Common myeloid progenitor, CD34-positive (primary cell): ENCODE results near the gene TECPR2.

ENCODE experiments used
- CTCF ChIA-PET: fragments of 350-600 bp; sonication (Branson Sonifier 250); formaldehyde crosslinking; loops from one replicate; lab custom pipeline; 2021; ENCODE audit warnings: antibody characterized with exemption; lab: Charles Lee
- POLR2A ChIA-PET: fragments of 350-600 bp; sonication (Branson Sonifier 250); formaldehyde crosslinking; loops from one replicate; lab custom pipeline; 2021; ENCODE audit warnings: antibody characterized with exemption; lab: Charles Lee
- DNase-seq, 3 donors: peaks; one replicate each; pipeline versions ENCODE4 v3.0.0 to v3.0.0-alpha.2; 2013
- H3K27ac ChIP-seq, 2 experiments: 1 replicate in 1 of 2; 2 replicates in 1 of 2; pipeline ENCODE4 v1.7.0; 2013; ENCODE audit warnings: inconsistent platforms in 2 of 2, low read length in 2 of 2, mild to moderate bottlenecking in 2 of 2, low read depth in 1 of 2, moderate library complexity in 1 of 2; ENCODE audit not compliant: severe bottlenecking in 2 of 2, insufficient read depth in 1 of 2, poor library complexity in 1 of 2
- H3K27me3 ChIP-seq, 5 experiments: replicated peaks in 2 of 5; 1 replicate in 3 of 5; 2 replicates in 2 of 5; pipeline versions ENCODE4 v1.6.1 to v1.7.0; 2013; ENCODE audit warnings: low read length in 4 of 5, mild to moderate bottlenecking in 2 of 5, moderate library complexity in 2 of 5, inconsistent platforms in 1 of 5; ENCODE audit not compliant: insufficient read depth in 5 of 5, control insufficient read depth in 4 of 5
- H3K36me3 ChIP-seq, 4 experiments: 1 replicate in 2 of 4; 2 replicates in 2 of 4; pipeline versions ENCODE4 v1.6.1 to v1.7.0; 2013; ENCODE audit warnings: low read length in 3 of 4, control low read depth in 1 of 4, mild to moderate bottlenecking in 1 of 4; ENCODE audit not compliant: control insufficient read depth in 4 of 4, insufficient read depth in 4 of 4
- H3K4me1 ChIP-seq, 4 experiments: 1 replicate in 3 of 4; 2 replicates in 1 of 4; pipeline versions ENCODE4 v1.6.1 to v1.7.1; 2013; ENCODE audit warnings: low read length in 3 of 4, mild to moderate bottlenecking in 3 of 4, control low read depth in 1 of 4, inconsistent platforms in 1 of 4, moderate library complexity in 1 of 4; ENCODE audit not compliant: control insufficient read depth in 4 of 4, insufficient read depth in 4 of 4; ENCODE audit errors: control extremely low read depth in 1 of 4
- H3K4me3 ChIP-seq, 7 experiments: 1 replicate in 4 of 7; 2 replicates in 3 of 7; pipeline versions ENCODE4 v1.5.1 to v1.7.0; 2013; ENCODE audit warnings: mild to moderate bottlenecking in 7 of 7, low read length in 6 of 7, moderate library complexity in 6 of 7, inconsistent platforms in 2 of 7, low read depth in 2 of 7, control low read depth in 1 of 7; ENCODE audit not compliant: insufficient read depth in 4 of 7, control insufficient read depth in 1 of 7; ENCODE audit errors: extremely low read depth in 1 of 7
- H3K9me3 ChIP-seq, 5 experiments: 1 replicate in 4 of 5; 2 replicates in 1 of 5; pipeline versions ENCODE4 v1.6.1 to v1.7.1; 2013; ENCODE audit warnings: low read length in 4 of 5, mild to moderate bottlenecking in 2 of 5, inconsistent platforms in 1 of 5, low read depth in 1 of 5, moderate library complexity in 1 of 5; ENCODE audit not compliant: control insufficient read depth in 4 of 5, insufficient read depth in 2 of 5; ENCODE audit errors: control extremely low read depth in 1 of 5
- WGBS: methylation state at CpG from one replicate; pipeline ENCODE4 v1.1.5; 2013; ENCODE audit not compliant: insufficient coverage; 5-methylcytosine and 5-hydroxymethylcytosine counted together

The TECPR2 gene

DNA sequence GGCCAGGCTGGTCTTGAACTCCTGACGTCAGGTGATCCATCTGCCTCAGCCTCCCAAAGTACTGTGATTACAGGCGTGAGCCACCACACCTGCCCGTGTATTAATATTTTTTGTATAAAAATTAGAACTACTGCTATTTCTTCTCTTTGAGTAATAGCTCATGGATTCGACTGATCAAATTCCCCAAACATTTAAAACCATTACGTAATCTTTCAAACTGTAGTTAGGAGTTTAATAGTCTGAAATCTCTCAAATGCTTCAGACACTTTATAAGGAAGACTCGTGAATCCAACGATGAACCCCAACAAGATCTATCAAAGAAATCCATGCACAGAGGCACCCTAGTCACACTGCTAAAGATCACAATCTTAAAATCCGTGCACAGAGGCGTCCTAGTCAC lies 16.1 kb downstream of the TECPR2 start:
- peaks cover 2 to 13% (median 7%) of the 10 kb centered on the region in 4 experiments for H3K36me3 ChIP-seq
- H3K9me3 ChIP-seq, result no peaks in the 10 kb centered on the region
- POLR2A ChIA-PET, result interaction anchor here (0.9 kb wide), 1 partner anchor 16 kb away, joined by 3 read pairs; the partner anchor contains the start of genes CINP and TECPR2
- CTCF ChIA-PET, result interaction anchor here (0.6 kb wide), 1 partner anchor 118 kb away, joined by 3 read pairs; no protein-coding TSS in a partner anchor
- WGBS, result 100% methylated on average over 4 of the region's 9 CpGs
- no peak overlapping the region for H3K27ac ChIP-seq
- no peak overlapping the region for H3K4me3 ChIP-seq
- no peak for DNase-seq
- no peaks in the 10 kb centered on the region for H3K4me1 ChIP-seq
- H3K27me3 ChIP-seq, result no peaks in the 10 kb centered on the region

GRCh38 chr14:102387086-102387485 lies 24.3 kb downstream of the TECPR2 start:
- peaks cover 0 to 4% (median 3%) of the 10 kb centered on the region in 4 experiments for H3K36me3 ChIP-seq
- DNase-seq, result no peak
- POLR2A ChIA-PET, result no interaction called here
- H3K27me3 ChIP-seq, result no peaks in the 10 kb centered on the region
- no peak overlapping the region for H3K4me3 ChIP-seq
- H3K9me3 ChIP-seq, result peaks cover 0 to 1% (median 0%) of the 10 kb centered on the region in 5 experiments
- H3K4me1 ChIP-seq, result no peaks in the 10 kb centered on the region
- H3K27ac ChIP-seq, result no peak overlapping the region
- CTCF ChIA-PET, result no interaction called here

- H3K27ac ChIP-seq, result no peak overlapping the region
- no peaks in the 10 kb centered on the region for H3K4me1 ChIP-seq
- 80% methylated on average over 1 of the region's 2 CpGs for WGBS
- peak overlapping the region in 1 of 7 experiments; percentile 13 for H3K4me3 ChIP-seq
- no peaks in the 10 kb centered on the region for H3K27me3 ChIP-seq
- peaks cover 0 to 4% (median 3%) of the 10 kb centered on the region in 4 experiments for H3K36me3 ChIP-seq
- H3K9me3 ChIP-seq, result peaks cover 0 to 1% (median 0%) of the 10 kb centered on the region in 5 experiments
- ChIA-PET CTCF (interaction anchor here (1.1 kb wide), 1 partner anchor 13 kb away, joined by 3 read pairs; no protein-coding TSS in a partner anchor), POLR2A (no interaction called here)
- peak in 2 of 3 donors; percentile 19 to 33 for DNase-seq
Measured at GRCh38 chr14:102389246-102389645, 26.5 kb downstream of the TECPR2 start.

DNA sequence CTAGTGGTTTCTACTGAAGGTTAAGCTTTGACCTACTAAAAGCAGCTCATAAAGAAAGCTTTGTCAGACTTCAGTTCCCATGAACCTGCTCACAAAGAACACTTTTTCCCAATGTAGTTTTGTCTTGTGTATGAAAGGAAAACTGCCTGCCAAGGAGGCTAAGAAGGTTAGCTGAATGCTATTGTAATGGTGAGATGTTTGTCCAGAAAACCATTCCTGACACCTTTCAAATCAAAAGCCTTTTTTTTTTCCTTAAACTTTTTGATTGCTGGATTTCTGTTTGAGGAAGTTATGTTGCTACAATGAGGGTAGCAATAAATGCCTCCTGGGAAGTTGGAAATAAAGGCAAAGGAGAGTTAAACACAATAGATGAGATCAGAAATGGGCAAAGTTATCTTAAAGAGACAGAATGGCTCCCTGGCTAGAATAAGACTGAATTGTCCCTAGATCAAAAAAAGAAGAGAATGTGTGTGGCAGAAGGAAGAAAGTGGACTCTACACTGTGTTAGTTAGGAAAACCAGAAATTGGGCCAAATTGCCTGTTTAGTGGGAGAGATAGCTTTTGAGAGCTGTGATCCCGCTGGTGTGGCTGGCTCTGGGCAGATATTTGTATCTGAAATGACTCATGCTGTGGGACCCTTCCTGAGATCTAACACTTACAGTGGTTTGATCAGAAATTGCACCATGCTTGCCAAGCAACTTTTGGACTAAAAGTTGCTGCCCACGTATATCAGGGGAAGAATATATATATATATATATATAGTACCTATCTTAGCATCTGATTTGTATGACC lies 27.5 kb downstream of the TECPR2 start:
- no CpG with 5 or more reads among the region's 2 CpGs for WGBS
- DNase-seq, result no peak
- Histone ChIP-seq H3K36me3 (peaks cover 0 to 4% (median 3%) of the 10 kb centered on the region in 4 experiments), H3K4me1 (no peaks in the 10 kb centered on the region), H3K4me3 (no peak overlapping the region), H3K27ac (no peak overlapping the region), H3K27me3 (no peaks in the 10 kb centered on the region), H3K9me3 (peaks cover 0 to 1% (median 0%) of the 10 kb centered on the region in 5 experiments)
- ChIA-PET POLR2A (no interaction called here), CTCF (interaction anchor here (0.7 kb wide), 1 partner anchor 20 kb away, joined by 3 read pairs; no protein-coding TSS in a partner anchor)

GRCh38 chr14:102392506-102392905 lies 29.8 kb downstream of the TECPR2 start:
- ChIA-PET POLR2A (interaction anchor here (0.5 kb wide), 1 partner anchor 10 kb away, joined by 3 read pairs; no protein-coding TSS in a partner anchor), CTCF (interaction anchor here (0.7 to 1.3 kb wide), 3 partner anchors 15 to 304 kb away, joined by 3 to 4 read pairs (median 3); no protein-coding TSS in a partner anchor)
- 98% methylated on average over 4 of the region's 4 CpGs for WGBS
- no peaks in the 10 kb centered on the region for H3K4me1 ChIP-seq
- H3K9me3 ChIP-seq, result peaks cover 0 to 3% (median 1%) of the 10 kb centered on the region in 5 experiments
- DNase-seq, result no peak
- H3K4me3 ChIP-seq, result no peak overlapping the region
- no peak overlapping the region for H3K27ac ChIP-seq
- H3K36me3 ChIP-seq, result peaks cover 2 to 5% (median 3%) of the 10 kb centered on the region in 4 experiments
- no peaks in the 10 kb centered on the region for H3K27me3 ChIP-seq

GRCh38 chr14:102394717-102395375 lies 32.1 kb downstream of the TECPR2 start:
- no peak overlapping the region for H3K27ac ChIP-seq
- ChIA-PET POLR2A (no interaction called here), CTCF (interaction anchor here (0.6 to 1.5 kb wide), 2 partner anchors 9 to 100 kb away, joined by 3 to 4 read pairs; no protein-coding TSS in a partner anchor)

More at GRCh38 chr14:102394717-102395375, 32.1 kb downstream of the TECPR2 start:
- H3K27me3 ChIP-seq, result no peaks in the 10 kb centered on the region
- no peaks in the 10 kb centered on the region for H3K4me1 ChIP-seq
- peaks cover 1 to 19% (median 8%) of the 10 kb centered on the region in 5 experiments for H3K9me3 ChIP-seq
- DNase-seq, result no peak
- 67% methylated on average over 8 of the region's 9 CpGs for WGBS
- H3K36me3 ChIP-seq, result peaks cover 0 to 5% (median 2%) of the 10 kb centered on the region in 4 experiments
- H3K4me3 ChIP-seq, result no peak overlapping the region
